ENCODE measurements around the gene EGLN3. TPM values are rescaled to one million over a fixed set of nuclear protein-coding genes. Genes with fewer than 3 reads are reported as not detected.

The EGLN3 gene
- total and polyA plus RNA-seq, 9 donors, result 1.7 to 5.1 (median 2.4) TPM

DNA sequence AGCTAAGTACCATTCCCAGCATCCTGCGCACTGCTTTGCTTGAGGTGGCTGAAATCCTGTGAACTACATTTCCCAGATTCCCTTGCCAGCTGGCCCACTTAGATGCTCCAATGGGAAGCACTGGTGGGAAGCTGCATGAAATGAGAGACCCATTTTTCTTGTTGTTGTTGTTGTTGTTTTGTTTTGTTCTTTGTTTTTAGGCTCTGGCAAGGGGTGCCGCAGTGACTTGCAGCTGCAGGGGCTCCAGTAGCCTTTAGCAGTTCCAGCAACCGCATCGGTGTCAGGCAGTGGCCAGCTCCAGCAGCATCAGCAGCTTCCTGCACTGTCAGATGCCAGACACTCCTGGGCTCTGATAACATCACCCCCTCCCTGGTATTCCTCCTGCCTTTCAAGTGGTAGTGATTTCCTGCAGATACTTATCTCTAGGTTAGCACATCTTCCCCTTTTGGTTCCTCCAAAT is 8.8 kb upstream of the EGLN3 start:
- DNase-seq, result no peak
- TF ChIP-seq POLR2A (IDR thresholded peaks at IDR 0.05) (no peak), CTCF (IDR thresholded peaks at IDR 0.05) (no peak), EP300 (IDR thresholded peaks at IDR 0.05) (no peak)
- H3K36me3 ChIP-seq, result no peaks in the 10 kb centered on the region
- intact Hi-C loops (cut with DNase I), result no loop called here
- no peak overlapping the region for H3K27ac ChIP-seq
- no peaks in the 10 kb centered on the region for H3K4me1 ChIP-seq (ENCODE audit: insufficient read depth)
- no peaks in the 10 kb centered on the region for H3K9me3 ChIP-seq
- H3K27me3 ChIP-seq, result no peaks in the 10 kb centered on the region
- no peak overlapping the region for H3K4me3 ChIP-seq
- 66 to 78% (median 72%) methylated on average over 4 of the region's 4 CpGs for WGBS, 3 donors

DNA sequence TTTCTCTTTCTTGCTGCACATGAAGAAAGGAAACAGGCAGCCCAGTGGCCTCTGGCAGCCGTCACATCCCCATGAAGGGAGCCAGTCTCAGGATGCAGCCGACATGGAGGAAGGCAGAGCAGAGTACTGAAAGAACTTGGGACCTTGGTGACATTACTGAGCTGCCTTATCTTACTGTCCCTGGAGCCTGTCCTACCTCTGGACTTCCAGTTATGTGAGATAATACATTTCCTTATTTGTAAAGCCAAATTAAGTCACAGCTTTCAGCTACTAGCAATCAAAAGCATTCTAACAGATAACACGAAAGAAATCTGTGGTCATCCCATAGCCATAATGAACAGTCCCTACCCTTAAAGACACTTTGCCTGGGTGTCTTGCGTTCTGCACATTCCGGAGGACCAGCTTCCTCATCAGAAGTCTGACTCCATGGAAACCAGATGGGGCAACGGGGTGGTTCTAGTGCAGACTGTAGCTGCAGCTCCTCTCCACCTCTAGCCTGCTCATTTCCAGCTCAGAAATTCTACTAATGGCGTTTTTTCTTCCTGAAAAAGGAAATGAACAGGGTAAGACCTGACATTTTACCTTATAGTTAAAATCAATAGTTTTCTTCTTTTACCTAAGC is 7.8 kb upstream of the EGLN3 start:
- no peaks in the 10 kb centered on the region for H3K4me1 ChIP-seq (ENCODE audit: insufficient read depth)
- TF ChIP-seq CTCF (IDR thresholded peaks at IDR 0.05), result no peak
- no peak for TF ChIP-seq EP300 (IDR thresholded peaks at IDR 0.05)
- no peak for TF ChIP-seq POLR2A (IDR thresholded peaks at IDR 0.05)
- no peaks in the 10 kb centered on the region for H3K36me3 ChIP-seq
- no peak overlapping the region for H3K27ac ChIP-seq
- no peak overlapping the region for H3K4me3 ChIP-seq
- H3K9me3 ChIP-seq, result no peaks in the 10 kb centered on the region
- WGBS, 3 donors, result 82 to 85% (median 83%) methylated on average over 7 of the region's 7 CpGs
- intact Hi-C loops (cut with DNase I), result no loop called here
- no peak for DNase-seq
- H3K27me3 ChIP-seq, result no peaks in the 10 kb centered on the region

DNA sequence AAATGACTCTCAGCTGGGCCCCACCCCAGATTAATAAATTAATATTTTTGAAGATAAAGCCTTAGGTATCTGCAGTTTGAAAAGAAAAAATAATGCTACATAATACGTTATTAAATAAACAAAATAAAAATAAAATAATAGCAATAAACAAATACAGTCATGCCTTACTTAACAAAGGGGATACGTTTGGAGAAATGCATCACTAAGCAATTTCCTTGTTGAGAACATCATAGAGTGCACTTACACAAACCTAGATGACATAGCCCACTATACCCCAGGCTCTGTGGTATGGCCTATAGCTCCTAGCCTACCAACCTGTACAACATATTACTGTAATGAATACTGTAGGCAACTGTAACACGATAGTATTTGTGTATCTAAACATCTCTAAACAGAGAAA is 7.1 kb upstream of the EGLN3 start:
- Histone ChIP-seq H3K27me3 (no peaks in the 10 kb centered on the region), H3K36me3 (no peaks in the 10 kb centered on the region), H3K27ac (no peak overlapping the region), H3K4me3 (no peak overlapping the region), H3K9me3 (no peaks in the 10 kb centered on the region), H3K4me1 (ENCODE audit: insufficient read depth) (no peaks in the 10 kb centered on the region)
- intact Hi-C loops (cut with DNase I), result no loop called here
- no peak for TF ChIP-seq EP300 (IDR thresholded peaks at IDR 0.05)
- TF ChIP-seq CTCF (IDR thresholded peaks at IDR 0.05), result no peak
- no peak for TF ChIP-seq POLR2A (IDR thresholded peaks at IDR 0.05)
- DNase-seq, result no peak
- WGBS, 3 donors, result 73 to 74% (median 74%) methylated on average over 3 of the region's 3 CpGs

DNA sequence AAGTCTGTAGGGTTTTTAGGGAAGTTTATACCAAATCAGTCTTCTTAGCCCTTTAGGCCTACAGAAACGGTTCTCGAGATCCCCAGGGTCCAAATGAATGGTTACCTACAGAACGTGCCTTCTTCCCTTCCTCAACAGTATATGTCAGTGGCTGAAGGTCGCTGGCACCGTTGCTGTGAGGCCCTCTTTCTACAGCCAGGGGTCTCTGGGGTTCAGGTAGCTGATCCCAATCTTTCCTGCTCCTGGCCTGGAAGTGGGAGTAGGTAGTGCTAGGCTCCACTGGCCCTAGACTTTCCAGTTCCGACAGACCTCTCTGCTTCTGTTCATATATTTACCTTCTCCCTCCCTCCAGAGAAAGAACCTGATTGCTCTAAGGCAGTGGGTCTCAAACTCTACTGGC is 6.4 kb upstream of the EGLN3 start:
- H3K27ac ChIP-seq, result no peak overlapping the region
- WGBS, 3 donors, result 87 to 92% (median 91%) methylated on average over 6 of the region's 6 CpGs
- intact Hi-C loops (cut with DNase I), result no loop called here
- no peaks in the 10 kb centered on the region for H3K36me3 ChIP-seq
- H3K4me1 ChIP-seq (ENCODE audit: insufficient read depth), result no peaks in the 10 kb centered on the region
- no peak for DNase-seq
- H3K4me3 ChIP-seq, result no peak overlapping the region
- H3K9me3 ChIP-seq, result no peaks in the 10 kb centered on the region
- no peaks in the 10 kb centered on the region for H3K27me3 ChIP-seq
- TF ChIP-seq CTCF (IDR thresholded peaks at IDR 0.05) (no peak), POLR2A (IDR thresholded peaks at IDR 0.05) (no peak), EP300 (IDR thresholded peaks at IDR 0.05) (no peak)
